GM12892 (cell line): ENCODE data around the gene DDX31.

Experiments used
- DNase-seq: peaks from one replicate; pipeline ENCODE4 v3.0.0; 2011; ENCODE audit not compliant: insufficient read length
- FAIRE-seq: peaks from 2 replicates; lab custom pipeline; 2011; peaks lifted over from hg19 to GRCh38; lab: Jason Lieb, UNC
- POLR2A ChIP-seq: IDR thresholded peaks from 2 replicates; pipeline ENCODE4 v1.6.1; 2011; ENCODE audit warnings: low read depth, low read length, control low read depth
- POLR2AphosphoS5 ChIP-seq: IDR thresholded peaks from 2 replicates; pipeline ENCODE4 v1.6.1; 2011; ENCODE audit warnings: low read depth, low read length, control low read depth
- TAF1 ChIP-seq: IDR thresholded peaks from 2 replicates; pipeline ENCODE4 v1.6.1; 2011; ENCODE audit warnings: low read depth, mild to moderate bottlenecking, control low read depth, low read length, borderline replicate concordance

DDX31 gene

DNA sequence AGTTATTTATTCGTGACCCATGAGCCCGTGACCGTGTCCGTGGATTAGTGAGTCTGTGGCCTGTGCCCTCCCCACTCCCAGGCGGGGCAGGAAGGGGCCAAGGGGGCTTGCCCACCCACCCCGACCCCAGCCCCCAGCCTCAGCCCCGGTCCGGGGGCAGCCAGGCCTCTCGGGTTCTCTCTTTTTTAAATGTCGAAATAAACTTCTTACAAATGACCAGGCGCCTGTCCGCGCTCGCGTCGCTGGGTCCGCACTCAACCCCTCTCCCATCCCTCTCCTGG, 79.8 kb downstream of the DDX31 start:
- TF ChIP-seq POLR2AphosphoS5 (no peak), TAF1 (no peak), POLR2A (no peak)
- DNase-seq (no peak), FAIRE-seq (no peak)

- no peak for DNase-seq
- no peak for FAIRE-seq
- TF ChIP-seq POLR2A: no peak
- TF ChIP-seq TAF1: no peak
- no peak for TF ChIP-seq POLR2AphosphoS5
Observed at GRCh38 chr9:132589148-132590036, 80.4 kb downstream of the DDX31 start.

DNA sequence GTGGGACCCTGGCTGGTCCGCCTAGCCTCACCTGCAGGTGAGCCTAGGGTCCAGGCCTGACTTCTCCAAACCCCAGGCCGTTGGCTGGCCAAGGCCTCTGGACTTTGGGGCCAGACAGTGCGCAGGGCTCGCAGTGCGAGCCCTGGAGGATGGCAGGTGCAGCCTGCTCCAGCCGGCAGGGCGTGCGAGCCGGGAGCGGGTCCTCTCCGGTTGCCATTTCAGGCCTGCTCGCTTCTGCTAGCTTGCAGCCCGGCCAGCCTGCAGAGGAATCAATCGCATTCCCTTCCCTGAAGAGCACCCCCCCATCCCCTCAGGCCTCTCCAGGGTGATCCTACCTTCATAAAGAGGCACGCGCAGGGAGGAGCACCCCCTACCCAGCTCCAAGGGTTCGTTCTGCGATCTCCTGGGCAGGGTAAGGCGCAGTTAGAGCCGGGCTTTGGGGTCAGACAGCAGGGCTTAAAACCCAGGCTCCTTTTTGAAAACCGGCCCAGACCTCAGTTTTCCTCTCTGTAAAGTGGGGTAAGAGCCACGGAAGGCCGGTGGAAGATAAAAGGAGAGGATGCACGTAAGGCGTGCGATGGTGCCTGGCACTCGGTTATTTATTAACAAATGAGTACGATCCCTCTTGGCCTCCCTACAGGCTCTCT, 81.2 kb downstream of the DDX31 start:
- TF ChIP-seq POLR2AphosphoS5: no peak
- no peak for TF ChIP-seq POLR2A
- TF ChIP-seq TAF1: no peak
- no peak for DNase-seq
- no peak for FAIRE-seq

- FAIRE-seq (no peak), DNase-seq (no peak)
Observed at GRCh38 chr9:132588098-132588497, 81.7 kb downstream of the DDX31 start.

DNA sequence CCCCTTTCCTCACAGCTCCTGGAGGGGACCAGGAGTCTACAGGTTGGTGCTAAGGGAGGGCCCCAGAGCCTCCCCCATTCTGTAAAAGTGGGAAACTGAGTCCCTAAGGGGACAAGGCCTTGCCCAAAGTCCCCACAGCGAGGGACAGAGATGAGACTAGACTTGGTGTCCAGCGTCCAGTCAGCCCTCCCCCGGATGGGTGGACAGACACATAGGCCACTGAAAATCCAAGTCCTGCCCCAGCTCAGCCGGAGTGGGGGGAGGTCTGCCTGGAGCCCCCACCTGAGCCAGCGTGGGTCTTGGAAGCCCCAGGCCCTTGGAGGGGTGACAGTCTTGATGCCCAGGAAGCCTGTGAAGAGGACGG, 82.2 kb downstream of the DDX31 start:
- no peak for DNase-seq
- no peak for FAIRE-seq

More at GRCh38 chr9:132588098-132588497, 81.7 kb downstream of the DDX31 start:
- TF ChIP-seq TAF1 (no peak), POLR2AphosphoS5 (no peak), POLR2A (no peak)

DNA sequence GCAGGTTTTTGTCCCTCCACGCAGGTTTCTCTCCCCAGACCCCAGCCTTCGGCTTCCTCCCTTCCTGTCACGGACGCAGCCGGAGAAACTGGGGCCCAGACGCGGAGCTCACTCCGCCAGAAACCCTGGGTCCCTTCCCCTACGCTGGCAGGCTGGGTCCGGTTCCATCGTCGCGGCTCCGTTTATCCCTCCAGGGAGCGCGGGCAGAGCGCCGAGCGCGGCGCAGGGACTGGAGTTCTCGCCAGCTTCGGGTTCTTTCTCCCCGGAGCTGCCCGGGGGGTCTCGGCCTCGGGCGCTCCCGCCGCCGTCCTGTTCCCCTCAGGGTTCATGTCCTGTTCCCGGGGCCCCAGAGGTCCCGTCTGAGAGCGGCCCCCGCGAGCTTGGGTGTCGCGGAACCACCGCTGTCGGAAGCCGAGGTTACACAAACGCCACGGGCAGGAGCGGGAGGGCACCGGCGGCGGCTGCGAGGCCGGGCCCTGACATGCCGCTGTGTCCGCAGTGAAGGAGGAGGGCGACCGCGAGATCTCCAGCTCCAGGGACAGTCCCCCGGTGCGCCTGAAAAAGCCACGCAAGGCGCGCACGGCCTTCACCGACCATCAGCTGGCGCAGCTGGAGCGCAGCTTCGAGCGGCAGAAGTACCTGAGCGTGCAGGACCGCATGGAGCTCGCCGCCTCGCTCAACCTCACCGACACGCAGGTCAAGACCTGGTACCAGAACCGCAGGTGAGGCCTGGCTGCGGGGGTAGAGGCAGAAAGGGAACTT, 82.8 kb downstream of the DDX31 start:
- DNase-seq (no peak), FAIRE-seq (no peak)
- TF ChIP-seq POLR2A (no peak), TAF1 (no peak), POLR2AphosphoS5 (no peak)

More for the DNA sequence above, 82.2 kb downstream of the DDX31 start:
- no peak for TF ChIP-seq POLR2AphosphoS5
- no peak for TF ChIP-seq POLR2A
- no peak for TF ChIP-seq TAF1

DNA sequence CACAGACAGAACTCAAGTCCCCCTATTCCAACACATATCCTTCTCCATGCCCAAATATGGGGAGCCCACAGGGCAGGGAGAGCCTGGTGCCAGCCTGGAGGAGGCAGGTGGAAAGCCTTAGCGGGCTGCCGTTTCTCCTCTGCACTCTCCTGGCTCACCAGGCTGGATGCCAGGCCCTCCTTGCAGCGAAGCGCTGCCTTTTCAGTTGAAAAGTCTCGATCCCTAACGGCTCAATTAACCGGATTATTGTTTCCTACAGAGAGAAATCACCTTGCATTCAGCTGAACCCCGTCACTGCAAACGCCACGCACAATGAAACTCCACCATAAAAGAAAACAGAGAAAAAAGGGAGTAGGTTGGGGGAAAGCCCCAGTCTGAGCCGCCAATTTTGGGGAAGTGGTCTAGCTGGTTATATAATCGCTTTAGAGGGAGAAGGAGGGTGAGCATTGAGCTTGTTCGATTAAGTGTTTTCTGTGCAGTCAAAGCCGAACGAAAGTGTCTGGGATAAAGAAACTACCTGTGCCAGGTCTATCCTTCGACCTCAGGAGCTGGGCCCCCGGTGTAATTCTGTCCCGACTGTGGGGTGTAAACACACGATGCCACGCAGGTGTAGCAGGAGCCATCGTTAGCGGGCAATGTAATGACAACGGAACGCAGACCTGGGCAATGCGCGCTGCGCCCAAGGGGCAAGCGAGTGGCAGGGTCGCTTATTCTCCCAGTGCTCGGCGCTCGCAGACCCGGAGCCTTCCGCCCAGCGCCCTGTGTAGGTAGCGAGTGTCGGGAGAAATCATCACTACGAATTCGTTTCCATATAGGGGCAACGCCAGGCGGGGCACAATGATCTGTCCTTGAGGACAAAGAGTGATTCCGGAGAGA, 83.6 kb downstream of the DDX31 start:
- TF ChIP-seq TAF1 (no peak), POLR2A (no peak), POLR2AphosphoS5 (no peak)
- no peak for DNase-seq
- no peak for FAIRE-seq

DNA sequence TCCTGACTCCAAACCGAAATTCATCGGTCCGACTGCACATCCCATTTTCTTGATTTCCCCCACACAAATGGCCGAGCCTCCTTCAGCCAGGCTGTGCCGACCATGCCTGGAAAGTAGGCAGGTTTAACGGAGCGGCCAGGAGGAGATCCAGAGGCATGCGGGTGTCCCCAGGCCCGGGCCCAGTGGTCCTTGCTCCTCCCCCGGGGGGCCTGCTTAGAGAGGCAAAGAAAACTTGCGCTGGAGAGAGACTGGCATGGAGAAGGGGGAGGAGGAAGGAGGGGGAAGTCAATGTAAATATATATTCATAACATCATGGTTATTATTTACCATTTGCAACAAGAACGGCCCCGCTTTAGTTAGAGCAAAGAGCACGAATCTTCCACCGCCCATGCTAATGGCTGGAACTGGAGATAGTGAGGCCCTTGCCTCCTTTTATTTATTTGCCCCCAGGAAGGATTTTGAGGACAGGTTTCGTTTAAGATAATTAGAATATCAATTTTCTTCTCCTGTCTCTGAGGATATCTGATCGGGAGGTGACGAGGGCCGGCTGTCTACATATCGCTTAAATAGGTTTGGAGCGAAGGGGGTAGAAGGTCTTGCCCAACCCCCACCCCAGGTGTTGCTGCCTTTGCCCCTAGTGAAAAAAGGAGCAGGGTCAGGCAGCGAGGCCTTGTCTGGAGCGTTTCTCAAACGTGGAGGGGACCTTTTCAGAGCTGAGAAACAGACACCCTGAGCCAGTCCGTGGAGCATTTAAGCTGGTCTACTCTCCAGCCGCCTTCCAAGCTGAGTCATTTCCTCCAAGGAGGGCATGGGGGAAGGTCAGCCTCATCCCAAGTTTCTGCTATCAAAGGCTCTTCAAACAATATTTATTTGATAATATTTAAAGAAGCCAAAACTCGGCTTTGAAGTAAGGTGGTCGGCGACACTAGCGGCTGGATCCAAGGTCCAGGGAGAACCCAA, 84.9 kb downstream of the DDX31 start:
- FAIRE-seq (no peak), DNase-seq (no peak)
- TF ChIP-seq POLR2A (no peak), POLR2AphosphoS5 (no peak), TAF1 (no peak)

- DNase-seq (no peak), FAIRE-seq (no peak)
- TF ChIP-seq POLR2AphosphoS5: no peak
- no peak for TF ChIP-seq TAF1
- TF ChIP-seq POLR2A: no peak
Observed at GRCh38 chr9:132583584-132584304, 86.0 kb downstream of the DDX31 start.
